ENCODE measurements around the gene PIK3C2G. TPM values are rescaled to one million over a fixed set of nuclear protein-coding genes. Genes with fewer than 3 reads are reported as not detected.
"Not testable (repeated sequence)": the region's sequence is repeated elsewhere in the genome, so short reads cannot be mapped to it uniquely, and the experiment has no call there.

Gene PIK3C2G
- not detected for polyA plus RNA-seq

GRCh38 chr12:18261273-18261672 lies at the start of gene PIK3C2G:
Gene PIK3C2G, plus strand, starts transcription at chr12:18261518. Its CDS starts 20,564 bp downstream, at chr12:18282082.
- no peaks in the 10 kb centered on the region for H3K27me3 Mint-ChIP-seq
- no peak within 1 kb of the TSS for H3K27ac Mint-ChIP-seq
- H3K4me3 Mint-ChIP-seq = no peak within 1 kb of the TSS
- no peaks in the 10 kb centered on the region for H3K4me1 Mint-ChIP-seq
- H3K36me3 Mint-ChIP-seq = no peaks in the 10 kb centered on the region
- peaks cover 4 to 8% (median 4%) of the 10 kb centered on the region in 3 donors for H3K9me3 Mint-ChIP-seq

- Mint-ChIP-seq H3K27ac (no peak overlapping the region), H3K9me3 (peaks cover 0 to 3% (median 3%) of the 10 kb centered on the region in 3 donors), H3K4me3 (no peak overlapping the region), H3K27me3 (no peaks in the 10 kb centered on the region), H3K4me1 (no peaks in the 10 kb centered on the region), H3K36me3 (no peaks in the 10 kb centered on the region)
Observed at GRCh38 chr12:18217966-18218365, 43.4 kb upstream of the PIK3C2G start.

- Mint-ChIP-seq H3K4me1 (no peaks in the 10 kb centered on the region), H3K27me3 (no peaks in the 10 kb centered on the region), H3K4me3 (no peak overlapping the region), H3K9me3 (peaks cover 0 to 3% (median 1%) of the 10 kb centered on the region in 3 donors), H3K36me3 (no peaks in the 10 kb centered on the region), H3K27ac (no peak overlapping the region)
Observed at GRCh38 chr12:18221726-18222125, 39.6 kb upstream of the PIK3C2G start.

- Mint-ChIP-seq H3K27me3 (no peaks in the 10 kb centered on the region), H3K4me3 (no peak overlapping the region), H3K4me1 (no peaks in the 10 kb centered on the region), H3K9me3 (peaks cover 0 to 3% (median 3%) of the 10 kb centered on the region in 3 donors), H3K36me3 (no peaks in the 10 kb centered on the region), H3K27ac (no peak overlapping the region)
Observed at GRCh38 chr12:18222699-18223098, 38.6 kb upstream of the PIK3C2G start.

GRCh38 chr12:18224745-18225144 lies 36.6 kb upstream of the PIK3C2G start:
- Mint-ChIP-seq H3K36me3 (no peaks in the 10 kb centered on the region), H3K9me3 (peaks cover 0 to 3% (median 0%) of the 10 kb centered on the region in 3 donors), H3K27ac (no peak overlapping the region), H3K27me3 (no peaks in the 10 kb centered on the region), H3K4me3 (no peak overlapping the region), H3K4me1 (no peaks in the 10 kb centered on the region)

GRCh38 chr12:18239526-18239925 lies 21.8 kb upstream of the PIK3C2G start:
- Mint-ChIP-seq H3K4me3 (no peak overlapping the region), H3K9me3 (peaks cover 0 to 11% (median 3%) of the 10 kb centered on the region in 3 donors), H3K27ac (no peak overlapping the region)

GRCh38 chr12:18242380-18243089 lies 18.8 kb upstream of the PIK3C2G start:
- H3K9me3 Mint-ChIP-seq = peaks cover 0 to 3% (median 0%) of the 10 kb centered on the region in 3 donors
- no peak overlapping the region for H3K4me3 Mint-ChIP-seq
- no peak overlapping the region for H3K27ac Mint-ChIP-seq
- no peaks in the 10 kb centered on the region for H3K4me1 Mint-ChIP-seq
- H3K27me3 Mint-ChIP-seq = no peaks in the 10 kb centered on the region
- no peaks in the 10 kb centered on the region for H3K36me3 Mint-ChIP-seq

More at GRCh38 chr12:18239526-18239925, 21.8 kb upstream of the PIK3C2G start:
- no peaks in the 10 kb centered on the region for H3K4me1 Mint-ChIP-seq
- H3K27me3 Mint-ChIP-seq = no peaks in the 10 kb centered on the region
- H3K36me3 Mint-ChIP-seq = no peaks in the 10 kb centered on the region

- no peaks in the 10 kb centered on the region for H3K4me1 Mint-ChIP-seq
- H3K9me3 Mint-ChIP-seq = peaks cover 0 to 3% (median 0%) of the 10 kb centered on the region in 3 donors
- H3K36me3 Mint-ChIP-seq = no peaks in the 10 kb centered on the region
- no peak overlapping the region for H3K4me3 Mint-ChIP-seq
- H3K27me3 Mint-ChIP-seq = no peaks in the 10 kb centered on the region
- no peak overlapping the region for H3K27ac Mint-ChIP-seq
Observed at GRCh38 chr12:18243238-18243637, 18.1 kb upstream of the PIK3C2G start.

- H3K27ac Mint-ChIP-seq = no peak overlapping the region
Observed at GRCh38 chr12:18246066-18246465, 15.3 kb upstream of the PIK3C2G start.

GRCh38 chr12:18250313-18250916 lies 10.9 kb upstream of the PIK3C2G start:
- peaks cover 0 to 1% (median 0%) of the 10 kb centered on the region in 3 donors for H3K9me3 Mint-ChIP-seq
- H3K36me3 Mint-ChIP-seq = no peaks in the 10 kb centered on the region
- H3K4me1 Mint-ChIP-seq = no peaks in the 10 kb centered on the region
- no peak overlapping the region for H3K27ac Mint-ChIP-seq
- H3K27me3 Mint-ChIP-seq = no peaks in the 10 kb centered on the region
- no peak overlapping the region for H3K4me3 Mint-ChIP-seq

More at GRCh38 chr12:18246066-18246465, 15.3 kb upstream of the PIK3C2G start:
- Mint-ChIP-seq H3K4me1 (no peaks in the 10 kb centered on the region), H3K27me3 (no peaks in the 10 kb centered on the region), H3K4me3 (no peak overlapping the region), H3K9me3 (no peaks in the 10 kb centered on the region), H3K36me3 (no peaks in the 10 kb centered on the region)

- no peaks in the 10 kb centered on the region for H3K4me1 Mint-ChIP-seq
- H3K36me3 Mint-ChIP-seq = no peaks in the 10 kb centered on the region
- no peaks in the 10 kb centered on the region for H3K27me3 Mint-ChIP-seq
- H3K27ac Mint-ChIP-seq = no peak overlapping the region
- H3K9me3 Mint-ChIP-seq = peaks cover 0 to 8% (median 2%) of the 10 kb centered on the region in 3 donors
- H3K4me3 Mint-ChIP-seq = no peak overlapping the region
Observed at GRCh38 chr12:18254081-18254480, 7.2 kb upstream of the PIK3C2G start.

- not testable (repeated sequence) for H3K27ac Mint-ChIP-seq, H3K27me3 Mint-ChIP-seq, H3K4me1 Mint-ChIP-seq, H3K9me3 Mint-ChIP-seq, H3K4me3 Mint-ChIP-seq, H3K36me3 Mint-ChIP-seq
Observed at GRCh38 chr12:18255004-18255403, 6.3 kb upstream of the PIK3C2G start.

- no peaks in the 10 kb centered on the region for H3K36me3 Mint-ChIP-seq
- H3K4me3 Mint-ChIP-seq = no peak overlapping the region
- no peak overlapping the region for H3K27ac Mint-ChIP-seq
- H3K9me3 Mint-ChIP-seq = peaks cover 2 to 8% (median 2%) of the 10 kb centered on the region in 3 donors
- no peaks in the 10 kb centered on the region for H3K4me1 Mint-ChIP-seq
- H3K27me3 Mint-ChIP-seq = no peaks in the 10 kb centered on the region
Observed at GRCh38 chr12:18257251-18257650, 4.1 kb upstream of the PIK3C2G start.

- no peak overlapping the region for H3K4me3 Mint-ChIP-seq
- H3K36me3 Mint-ChIP-seq = no peaks in the 10 kb centered on the region
- no peaks in the 10 kb centered on the region for H3K27me3 Mint-ChIP-seq
- H3K4me1 Mint-ChIP-seq = no peaks in the 10 kb centered on the region
- H3K27ac Mint-ChIP-seq = no peak overlapping the region
- peaks cover 2 to 8% (median 3%) of the 10 kb centered on the region in 3 donors for H3K9me3 Mint-ChIP-seq
Observed at GRCh38 chr12:18258929-18259328, 2.4 kb upstream of the PIK3C2G start.

- Mint-ChIP-seq H3K36me3 (no peaks in the 10 kb centered on the region), H3K27ac (no peak overlapping the region), H3K9me3 (peaks cover 4 to 8% (median 8%) of the 10 kb centered on the region in 3 donors), H3K4me1 (no peaks in the 10 kb centered on the region), H3K4me3 (no peak overlapping the region), H3K27me3 (no peaks in the 10 kb centered on the region)
Observed at GRCh38 chr12:18259906-18260682, 1.2 kb upstream of the PIK3C2G start.
